Stimulated activated CD4-positive, alpha-beta T cell treated with anti-CD3 and anti-CD28 coated beads, Interleukin-4, amount 100 ng/mL, for 1 hour (primary cell): ENCODE data around the gene DICER1.

Experiments used
- DNase-seq: peaks from one replicate; pipeline ENCODE4 v3.0.0-alpha.2; 2020

The DICER1 gene

DNA sequence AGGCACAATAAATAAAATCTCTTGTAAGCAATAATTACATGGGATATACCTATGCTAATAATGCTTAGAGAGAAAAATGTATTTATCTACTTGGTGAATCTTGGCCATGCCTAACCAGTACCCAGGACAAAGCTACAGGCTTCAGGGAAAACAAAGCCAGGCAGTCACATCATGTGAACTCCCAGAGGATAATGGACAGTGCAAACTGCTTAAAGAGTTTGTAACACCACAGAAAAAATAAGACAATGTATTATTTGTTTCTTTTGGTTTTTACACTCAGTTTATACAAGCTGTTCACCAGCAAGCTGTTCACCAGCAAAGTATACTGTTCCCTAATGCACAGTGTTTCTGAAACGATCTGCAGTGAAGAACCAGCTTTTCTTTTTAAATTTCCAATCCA is 38.0 kb downstream of the DICER1 start:
- DNase-seq: no peak

DNA sequence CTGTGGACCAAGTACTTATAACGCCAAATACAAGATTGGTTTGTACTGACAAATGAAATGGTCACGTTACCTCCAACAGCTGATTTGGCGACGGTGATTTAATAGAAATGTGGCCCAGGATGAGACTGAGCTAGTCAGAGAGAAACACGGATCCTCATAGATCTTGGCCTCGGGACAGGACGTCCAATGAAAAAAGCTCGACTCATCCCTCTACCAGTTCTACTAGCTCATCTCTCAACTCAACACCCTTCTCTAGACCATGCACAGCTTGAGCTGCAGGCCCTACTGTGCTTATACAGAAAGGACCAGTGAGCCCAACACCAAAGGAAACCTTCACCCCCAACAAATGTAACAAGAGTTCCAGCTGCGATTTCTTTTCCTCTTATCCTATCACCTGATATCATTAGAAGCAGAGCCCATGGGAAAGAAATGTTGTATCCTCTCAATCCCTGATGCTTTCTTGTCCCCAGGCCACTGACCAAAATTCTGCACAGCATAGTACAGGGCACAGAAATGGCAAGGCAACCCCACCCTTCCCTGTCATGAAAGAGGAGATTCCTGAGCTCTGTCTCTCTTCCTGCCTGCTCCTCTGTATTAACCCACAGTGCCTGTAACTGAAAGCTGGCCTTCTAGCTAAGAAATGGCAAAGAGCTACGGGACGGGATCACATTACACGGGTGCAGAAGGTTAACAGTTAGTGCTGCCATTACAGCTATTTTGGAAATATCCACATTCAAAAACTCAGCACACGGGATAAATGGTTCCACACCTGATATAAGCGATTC is 39.2 kb downstream of the DICER1 start:
- no peak for DNase-seq

GRCh38 chr14:95113476-95113875 is 43.9 kb downstream of the DICER1 start:
- DNase-seq: no peak

DNA sequence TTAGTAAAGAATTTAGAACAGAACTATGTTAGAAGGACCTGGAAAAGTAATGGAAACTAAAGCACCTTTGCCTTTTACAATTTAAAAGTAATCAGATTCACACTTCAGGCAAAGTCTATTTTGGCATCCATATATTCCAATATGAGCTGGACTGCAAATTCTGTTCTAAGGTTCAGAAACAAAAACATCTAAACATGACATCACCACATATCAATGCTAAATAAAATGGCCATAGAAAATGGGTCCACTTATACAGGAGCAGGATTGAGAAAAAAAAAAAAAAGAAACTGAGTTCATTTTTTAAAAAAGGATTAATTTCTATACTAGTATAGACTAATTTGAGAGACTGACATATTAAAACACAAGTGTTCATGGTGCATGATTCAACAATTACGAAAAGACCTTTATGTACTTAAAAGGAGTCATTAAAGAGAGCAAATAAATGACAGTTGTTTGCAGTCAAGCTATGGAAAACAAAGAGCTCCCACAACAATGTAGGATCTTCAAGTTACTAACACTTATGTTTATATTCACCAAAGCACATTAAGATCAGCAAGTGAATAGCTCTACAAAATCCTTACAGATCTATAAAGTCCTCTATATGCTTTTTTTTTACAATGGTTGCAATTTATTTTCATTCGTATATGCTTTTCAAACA is 45.7 kb downstream of the DICER1 start:
- DNase-seq: no peak

- no peak for DNase-seq
Measured at GRCh38 chr14:95110178-95110577, 47.2 kb downstream of the DICER1 start.

- DNase-seq: no peak
Measured at GRCh38 chr14:95107711-95108110, 49.6 kb downstream of the DICER1 start.

DNA sequence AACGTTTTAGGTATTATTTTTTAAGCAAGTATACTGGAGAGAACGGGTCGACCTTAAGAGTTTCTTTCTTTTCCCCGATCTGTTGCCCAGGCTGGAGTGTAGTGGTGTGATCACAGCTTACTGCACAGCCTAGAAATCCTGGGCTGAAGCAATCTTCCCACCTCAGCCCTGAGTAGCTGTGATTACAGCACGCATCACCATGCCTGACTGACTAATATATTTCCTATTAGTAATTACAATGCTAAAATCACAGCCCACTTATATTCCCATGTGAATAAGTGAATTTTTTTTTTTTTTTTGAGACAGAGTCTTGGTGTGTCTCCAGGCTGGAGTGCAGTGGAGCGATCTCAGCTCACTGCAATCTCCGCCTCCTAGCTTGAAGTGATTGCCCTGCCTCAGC is 50.4 kb downstream of the DICER1 start:
- no peak for DNase-seq

DNA sequence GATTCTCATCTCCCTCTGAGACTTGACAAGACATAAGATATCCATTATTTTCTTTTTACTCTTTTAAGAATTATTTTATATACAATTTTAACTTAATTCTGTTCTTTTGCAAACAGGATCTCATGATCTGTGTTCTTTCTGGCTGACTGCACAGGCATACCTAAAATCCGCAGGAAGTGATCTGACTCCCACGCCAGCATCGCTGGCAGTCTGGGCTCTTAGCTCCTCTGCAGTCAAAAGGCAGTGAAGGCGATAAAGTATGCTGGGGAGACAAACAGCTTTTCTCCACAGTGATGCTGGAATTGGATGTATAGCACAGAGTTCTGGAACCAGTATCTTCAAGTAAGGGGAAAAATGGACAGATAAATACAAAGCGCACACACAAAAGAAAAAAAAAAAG is 52.4 kb downstream of the DICER1 start:
- no peak for DNase-seq

- DNase-seq: no peak
Measured at GRCh38 chr14:95102680-95103044, 54.7 kb downstream of the DICER1 start.

GRCh38 chr14:95101736-95102679 is 55.3 kb downstream of the DICER1 start:
- DNase-seq: no peak

- DNase-seq: peak; percentile 13
Measured at GRCh38 chr14:95098984-95099599, 58.2 kb downstream of the DICER1 start.

GRCh38 chr14:95097385-95097784 is 59.9 kb downstream of the DICER1 start:
- no peak for DNase-seq

- no peak for DNase-seq
Measured at GRCh38 chr14:95096476-95096875, 60.9 kb downstream of the DICER1 start.

DNA sequence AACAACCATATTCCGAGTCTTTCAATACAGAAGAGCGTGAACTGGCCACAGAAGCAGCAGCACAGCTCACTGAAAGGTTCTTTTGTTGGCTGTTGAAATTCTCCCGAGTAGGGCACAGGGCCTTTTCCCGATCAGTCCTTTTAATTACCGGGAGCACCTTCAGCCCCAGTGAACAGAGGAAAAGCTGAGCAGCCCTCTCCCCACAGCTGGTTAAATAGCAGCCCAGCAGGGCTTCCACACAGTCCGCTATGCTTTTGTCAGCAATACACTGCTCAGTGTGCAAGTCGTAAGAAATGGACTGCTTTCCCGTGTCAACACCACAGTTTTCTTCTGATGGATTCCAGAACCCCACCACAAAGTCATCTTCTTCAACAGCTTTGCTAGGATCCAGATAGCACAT is 61.3 kb downstream of the DICER1 start:
- no peak for DNase-seq

DNA sequence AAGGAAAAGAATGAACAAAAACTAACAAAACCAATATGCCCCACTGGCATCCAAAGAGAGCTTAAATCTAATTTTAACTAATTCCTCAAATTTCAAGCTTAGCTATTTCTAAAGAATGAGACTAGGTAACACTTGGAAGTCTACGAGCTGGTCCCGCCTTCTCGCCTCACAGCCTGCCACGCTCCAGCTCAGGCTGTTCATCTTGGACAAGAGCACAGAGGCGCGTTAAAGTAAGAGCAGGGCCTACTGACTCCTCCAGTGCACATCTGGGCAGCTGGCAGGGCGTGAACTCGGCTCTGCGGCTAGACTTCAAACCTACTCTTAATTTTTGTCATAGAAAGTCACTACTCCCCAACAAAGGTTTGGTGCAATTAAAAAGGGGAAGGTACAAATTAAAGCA is 64.6 kb downstream of the DICER1 start:
- no peak for DNase-seq

- no peak for DNase-seq
Measured at GRCh38 chr14:95091581-95091980, 65.7 kb downstream of the DICER1 start.

GRCh38 chr14:95088665-95089064 is 68.7 kb downstream of the DICER1 start:
- DNase-seq: no peak

DNA sequence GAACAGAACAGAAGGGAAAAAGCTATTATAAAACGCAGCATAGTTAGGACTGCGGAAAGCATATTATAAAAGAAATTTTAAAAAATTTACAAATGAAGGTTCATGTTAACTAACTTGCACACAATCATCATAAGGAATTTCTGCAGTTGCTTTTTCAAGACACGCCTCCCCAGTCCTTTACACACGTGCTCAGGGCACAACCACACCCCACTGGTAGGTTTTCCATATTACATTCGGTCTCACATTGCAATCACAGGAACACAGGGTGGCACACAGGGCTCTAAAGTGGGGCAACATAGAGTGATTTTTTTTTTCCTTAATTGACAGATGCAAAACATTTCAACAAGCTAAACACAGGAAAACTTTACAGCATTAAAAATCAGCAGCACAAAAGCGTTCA is 69.7 kb downstream of the DICER1 start:
- DNase-seq: no peak

- no peak for DNase-seq
Measured at GRCh38 chr14:95085321-95085720, 72.0 kb downstream of the DICER1 start.

GRCh38 chr14:95078867-95079266 is 78.5 kb downstream of the DICER1 start:
- DNase-seq: no peak

DNA sequence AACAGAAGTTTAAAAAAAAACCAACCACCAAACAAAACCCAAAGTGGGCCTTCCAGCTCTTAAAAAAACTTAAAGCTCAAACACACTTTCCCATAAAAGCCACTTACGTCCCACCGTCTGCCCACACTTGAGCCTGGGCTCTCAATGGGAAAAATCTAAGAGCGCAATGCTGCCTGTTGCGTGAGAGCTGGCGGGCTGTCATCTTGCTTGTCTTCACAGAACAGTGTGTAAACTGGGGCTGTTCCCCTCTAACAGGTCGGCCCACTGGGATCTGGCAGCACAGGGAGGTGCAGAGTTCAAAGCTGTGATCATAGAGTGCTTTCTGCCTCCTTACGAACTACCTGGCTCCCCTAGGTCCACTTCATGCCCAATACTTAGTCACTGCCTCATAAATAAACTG is 80.0 kb downstream of the DICER1 start:
- no peak for DNase-seq

DNA sequence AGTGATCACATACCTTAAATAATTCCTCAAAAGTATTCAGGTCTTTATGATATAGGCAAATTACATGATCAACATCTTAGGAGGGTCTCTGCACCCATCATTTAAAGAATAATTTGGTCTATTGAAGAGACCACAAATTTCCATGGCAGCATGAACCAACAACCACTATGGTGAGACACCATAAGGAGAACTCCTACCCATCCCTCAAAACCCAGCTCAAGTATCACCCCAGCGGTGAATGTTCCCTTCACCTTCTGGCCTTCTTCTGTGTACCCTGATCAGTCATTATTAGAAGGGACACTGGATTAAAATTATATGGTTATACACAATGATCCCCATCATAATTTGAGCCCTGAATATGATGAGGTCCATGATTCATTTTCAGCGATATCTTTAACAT is 81.5 kb downstream of the DICER1 start:
- no peak for DNase-seq

- DNase-seq: no peak
Measured at GRCh38 chr14:95073947-95074346, 83.4 kb downstream of the DICER1 start.
